Activated CD8-positive, alpha-beta memory T cell treated with anti-CD3 and anti-CD28 coated beads, Interleukin-2, amount 50 U/mL, for 4 hours (primary cell): ENCODE measurements around the gene C9orf43.

ENCODE experiments used
- DNase-seq: peaks from one replicate; pipeline ENCODE4 v3.0.0-alpha.2; 2020

Gene C9orf43

DNA sequence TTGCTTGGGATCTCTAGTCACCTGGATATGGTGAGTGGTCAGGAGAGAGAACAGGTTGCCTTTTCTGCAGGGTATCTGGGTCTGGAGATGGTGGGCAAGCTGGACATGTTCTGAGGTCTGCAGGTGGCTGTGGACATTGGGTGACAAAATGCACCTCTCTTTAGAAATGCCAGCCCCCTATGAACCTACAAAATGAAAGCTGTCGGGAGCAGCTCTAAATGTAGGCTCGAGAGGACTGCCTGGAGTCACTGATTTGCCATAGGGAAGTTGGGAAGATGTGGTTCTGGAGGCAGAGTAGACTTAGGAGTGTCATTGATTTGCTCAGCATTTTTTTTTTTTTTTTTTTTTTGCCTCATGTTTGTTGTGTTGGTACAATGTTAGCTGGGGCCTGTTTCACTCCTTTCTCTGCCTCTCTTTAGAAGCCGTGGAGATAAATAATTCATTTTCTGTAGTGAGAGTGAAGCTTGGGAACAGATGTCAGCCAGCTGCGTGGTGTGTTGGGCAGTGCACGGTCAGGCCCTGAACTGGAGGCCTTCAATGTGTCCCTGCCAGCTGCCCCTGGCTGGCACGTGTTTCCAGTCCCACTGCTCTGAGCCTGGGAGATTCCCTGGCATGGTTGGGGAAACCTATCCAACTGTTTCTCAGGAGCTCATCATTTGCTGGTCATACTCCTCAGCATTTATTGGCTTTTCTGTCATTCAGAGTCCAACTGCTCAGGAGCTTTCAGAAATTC lies 58.3 kb downstream of the C9orf43 start:
- no peak for DNase-seq

DNA sequence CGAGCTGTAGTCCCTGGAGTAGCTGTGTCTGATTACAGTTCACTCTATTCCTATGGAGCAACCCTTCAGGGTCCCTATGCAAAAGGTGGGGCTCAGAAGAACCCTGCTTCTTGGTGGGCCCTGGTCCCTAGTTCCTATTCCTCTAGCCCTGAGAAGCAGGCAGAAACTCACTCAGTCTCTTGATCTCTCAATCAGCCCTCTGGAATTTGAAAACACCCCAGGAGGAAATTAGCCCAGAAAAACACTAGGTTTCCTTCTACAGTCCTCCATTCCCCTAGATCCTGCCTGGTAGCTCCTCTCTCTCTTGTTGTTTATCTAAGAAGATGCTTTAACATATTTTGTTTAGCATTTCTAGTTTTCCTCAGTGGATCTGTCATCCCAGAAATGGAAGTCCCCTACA lies 60.6 kb downstream of the C9orf43 start:
- DNase-seq: no peak

DNA sequence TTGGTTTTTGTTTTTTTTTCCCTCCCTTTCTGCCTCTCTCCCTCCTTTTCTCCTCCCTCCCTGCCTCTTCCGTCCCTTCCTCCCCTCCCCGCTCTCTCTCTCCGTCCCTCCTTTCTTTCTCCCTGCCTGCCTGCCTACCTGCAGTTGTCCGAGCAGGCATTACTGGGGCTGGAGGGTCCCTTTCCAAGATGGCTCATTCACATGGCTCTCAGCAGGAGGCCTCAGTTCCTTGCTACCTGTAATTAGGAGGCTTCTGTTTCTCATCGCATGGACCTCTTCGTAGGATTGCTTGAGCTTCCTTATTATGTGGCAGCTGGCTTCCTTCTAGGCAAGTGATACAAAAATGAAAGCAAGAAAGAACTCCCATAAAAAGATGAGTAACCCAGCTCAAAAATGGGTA lies 61.0 kb downstream of the C9orf43 start:
- DNase-seq: no peak

DNA sequence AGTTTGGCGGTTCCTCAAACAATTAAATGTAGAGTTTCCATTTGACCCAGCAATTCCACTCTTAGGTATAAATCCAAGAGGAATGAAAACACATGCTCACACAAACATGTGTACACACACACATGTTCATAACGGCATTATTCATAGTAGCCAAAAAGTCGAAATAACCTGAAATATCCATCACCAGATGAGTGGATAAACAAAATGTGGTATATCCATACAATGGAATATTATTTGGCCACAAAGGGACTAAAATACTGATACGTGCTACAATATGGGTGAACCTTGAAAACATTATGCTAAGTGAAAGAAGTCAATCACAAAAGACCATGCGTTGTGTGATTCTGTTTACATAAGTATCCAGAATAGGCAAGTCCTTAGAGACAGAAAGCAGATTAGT lies 61.7 kb downstream of the C9orf43 start:
- DNase-seq: no peak

DNA sequence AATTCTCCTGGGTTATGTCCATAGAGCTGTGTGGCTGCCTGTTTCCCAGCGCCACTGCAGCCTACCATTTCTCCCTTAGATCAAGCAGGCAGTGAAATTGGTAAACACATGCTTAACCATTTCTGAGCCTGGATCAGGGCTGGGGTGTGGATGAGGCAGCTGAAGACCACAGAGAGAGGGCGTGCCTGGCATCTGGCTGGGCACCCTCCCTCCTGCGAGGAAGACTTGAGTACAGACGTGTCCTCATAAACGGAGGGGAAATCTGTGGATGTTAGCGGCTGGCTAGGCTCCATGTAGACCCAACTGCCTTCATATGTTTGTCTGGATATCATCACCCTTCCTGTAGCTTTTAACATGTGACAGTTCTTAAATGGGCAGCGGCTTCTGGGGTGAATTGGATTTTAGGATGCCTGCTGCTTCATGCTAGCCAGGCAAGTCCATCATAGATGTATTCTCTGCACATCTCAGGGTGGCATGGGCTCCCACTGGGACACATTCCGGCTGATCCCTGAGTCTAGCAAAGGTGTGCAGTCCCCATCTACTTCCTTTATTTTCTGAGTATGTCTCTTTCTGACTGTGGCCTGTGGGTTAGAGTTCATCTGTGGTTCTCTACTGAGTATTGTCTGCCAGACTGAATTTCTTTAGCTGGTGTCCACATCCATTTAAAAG lies 63.9 kb downstream of the C9orf43 start:
- no peak for DNase-seq

DNA sequence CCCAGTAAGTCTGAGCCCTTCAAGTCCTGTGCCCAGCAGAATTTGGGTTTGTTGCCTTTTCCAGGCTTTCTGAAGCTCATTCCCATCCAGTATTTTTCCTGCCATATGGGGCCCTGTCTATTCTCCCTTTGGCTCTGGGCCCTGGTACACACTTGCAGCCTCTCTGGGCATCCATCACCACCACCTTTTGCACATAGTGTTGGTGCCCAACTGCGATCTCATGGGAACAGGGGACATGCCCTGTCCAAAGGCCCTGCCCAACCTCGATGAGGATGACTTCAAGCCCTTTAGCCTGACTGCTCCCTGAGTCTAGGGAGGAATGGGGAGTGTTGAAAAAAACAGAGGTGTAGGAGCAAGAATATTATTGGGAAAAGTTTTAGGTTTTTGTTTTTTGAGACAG lies 64.5 kb downstream of the C9orf43 start:
- no peak for DNase-seq

DNA sequence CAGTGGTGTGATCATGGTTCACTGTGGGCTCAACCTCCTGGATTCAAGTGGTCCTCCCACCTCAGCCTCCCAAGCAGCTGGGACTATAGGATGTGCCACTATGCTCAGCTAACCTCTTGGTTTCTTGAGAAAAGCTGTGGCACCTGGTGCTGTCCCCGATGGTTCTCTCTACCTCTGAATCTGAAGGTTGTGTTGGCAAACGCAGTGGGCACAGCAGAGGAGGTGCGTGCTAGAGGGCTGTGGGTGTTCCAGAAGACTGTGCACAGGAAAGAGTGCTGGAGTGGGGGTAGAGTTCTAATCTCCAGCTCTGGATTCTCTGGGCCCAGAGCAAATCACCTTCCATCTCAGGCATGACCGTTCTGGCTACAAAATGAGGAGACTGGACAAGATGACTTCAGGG lies 65.4 kb downstream of the C9orf43 start:
- DNase-seq: no peak

DNA sequence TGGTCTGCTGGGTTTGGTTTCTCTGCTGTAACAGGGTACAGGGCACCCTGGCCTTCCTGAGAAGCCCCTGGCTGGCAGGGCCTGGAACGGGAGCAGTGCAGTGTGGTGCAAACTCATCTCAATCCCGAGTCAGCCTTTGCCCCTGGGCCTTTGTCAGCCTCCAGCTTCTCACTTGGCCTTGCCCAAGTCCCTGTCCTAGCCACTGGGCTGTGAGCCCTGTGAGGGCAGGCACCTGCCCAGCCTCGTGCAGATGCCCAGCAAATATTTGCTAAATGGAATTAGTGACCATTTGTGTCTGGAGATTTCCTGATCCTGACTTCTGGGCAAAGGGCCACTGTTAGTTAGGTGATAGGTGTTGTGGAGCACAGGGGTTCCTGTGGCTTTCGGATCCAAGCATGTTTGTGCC lies 66.0 kb downstream of the C9orf43 start:
- no peak for DNase-seq

DNA sequence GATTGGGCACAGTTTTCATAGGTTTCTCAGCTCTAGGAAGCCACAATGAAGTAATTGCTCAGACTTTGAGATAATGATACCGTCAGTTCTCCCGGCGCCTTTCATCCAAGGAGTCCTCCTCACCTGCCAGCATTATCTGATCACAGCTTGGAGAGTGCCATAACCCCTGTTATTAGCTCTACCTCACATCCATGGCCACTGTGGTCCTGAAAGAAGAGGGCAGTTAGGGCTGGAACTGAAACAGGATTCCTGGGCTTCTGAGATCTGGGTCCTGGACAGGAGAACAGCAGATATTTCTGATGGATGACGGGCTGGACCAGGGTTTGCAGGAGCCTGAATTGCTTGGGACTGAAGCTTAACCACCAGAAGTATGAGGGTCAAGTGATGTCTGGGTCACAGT lies 66.5 kb downstream of the C9orf43 start:
- DNase-seq: no peak

DNA sequence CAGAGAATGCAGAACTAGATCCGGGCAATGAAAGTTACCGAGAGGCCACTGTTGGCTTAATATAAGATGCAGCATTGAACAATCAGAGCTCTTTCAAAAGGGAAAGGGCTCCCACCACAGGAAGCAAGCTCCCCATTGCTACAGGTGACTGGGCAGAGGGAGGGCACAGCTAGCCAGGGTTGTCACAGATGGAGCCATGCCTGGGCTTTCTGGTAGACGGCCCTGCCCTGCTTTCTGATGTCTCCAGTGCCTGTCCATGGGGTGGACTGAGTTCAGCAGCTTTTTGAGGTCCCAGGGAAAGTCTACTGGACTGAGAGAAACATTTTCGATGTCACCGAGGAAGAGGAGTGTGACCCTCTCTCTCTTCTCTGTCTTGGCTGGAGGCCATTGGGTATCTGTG lies 67.1 kb downstream of the C9orf43 start:
- no peak for DNase-seq

DNA sequence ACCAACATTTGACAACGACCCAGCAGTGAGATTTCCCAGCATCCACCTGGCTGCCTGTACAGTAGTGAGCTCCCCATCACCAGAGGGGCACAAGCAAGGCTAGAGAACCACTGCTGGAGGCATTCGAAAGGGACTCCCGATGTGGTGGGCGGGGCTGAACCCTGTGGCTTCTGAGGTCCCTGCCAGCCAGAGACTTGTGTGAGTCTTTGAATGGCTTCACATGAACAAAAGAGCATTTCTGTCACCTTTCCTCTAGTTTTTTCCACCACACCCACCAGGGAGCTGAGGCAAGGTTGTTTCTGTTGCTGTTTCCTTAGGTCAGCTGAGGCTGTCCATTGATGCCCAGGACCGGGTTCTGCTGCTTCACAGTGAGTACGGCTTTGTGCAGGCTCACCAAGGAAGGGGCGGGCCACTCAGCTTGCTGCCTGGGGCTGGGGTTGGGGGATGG lies 68.7 kb downstream of the C9orf43 start:
- DNase-seq: peak; percentile 43
